GM12878 (cell line): ENCODE data around the gene GNG13. TPM values are rescaled to one million over a fixed set of nuclear protein-coding genes. Genes with fewer than 3 reads are reported as not detected.
"Not testable (repeated sequence)": the region's sequence is repeated elsewhere in the genome, so short reads cannot be mapped to it uniquely, and the experiment has no call there.

ENCODE experiments used
- ATAC-seq: fragments of 200-7000 bp; cut with Tn5 transposase; 3 replicates; pipeline ENCODE4 v1.9.1; 2020; ENCODE audit warnings: mild to moderate bottlenecking, moderate library complexity
- BruUV-seq: library from RNA; stranded (reverse); fragments of 400-500 nt; replicated peaks from 2 replicates; lab custom pipeline; 2021; lab: Mats Ljungman, UMichigan
- CTCF ChIA-PET: fragments of 300-600 bp; sonication (Branson Sonifier 250); formaldehyde crosslinking; extraction: SDS; loops from one replicate; lab custom pipeline; 2021; ENCODE audit warnings: inconsistent platforms; lab: Yijun Ruan, JAX
- POLR2A ChIA-PET: fragments of 350-600 bp; formaldehyde crosslinking; extraction: SDS; loops from one replicate; lab custom pipeline; 2021; ENCODE audit warnings: inconsistent platforms; lab: Charles Lee
- RAD21 ChIA-PET: fragments of 300-600 bp; sonication (Branson Sonifier 250); formaldehyde crosslinking; loops from one replicate; lab custom pipeline; 2023; ENCODE audit warnings: antibody characterized with exemption; ENCODE audit not compliant: unreplicated experiment; lab: Charles Lee
- SMC1A ChIA-PET: fragments of 300-600 bp; sonication (Branson Sonifier 250); formaldehyde crosslinking; loops from one replicate; lab custom pipeline; 2023; ENCODE audit not compliant: unreplicated experiment, uncharacterized antibody; lab: Charles Lee
- DNase-seq: peaks from one replicate; pipeline ENCODE4 v3.0.0-alpha.2; 2011; ENCODE audit warnings: low read depth, low spot score
- FAIRE-seq: peaks from 3 replicates; lab custom pipeline; 2011; peaks lifted over from hg19 to GRCh38; lab: Jason Lieb, UNC
- H2AFZ ChIP-seq: 2 replicates; pipeline ENCODE4 v1.6.0; 2011; ENCODE audit warnings: low read depth, low read length, control low read depth; ENCODE audit not compliant: control insufficient read depth
- H3K27ac ChIP-seq: 2 replicates; pipeline ENCODE4 v1.5.1; 2011; ENCODE audit warnings: control low read depth; ENCODE audit not compliant: control insufficient read depth, insufficient read depth
- H3K27me3 ChIP-seq, 2 experiments: replicated peaks in 1 of 2; 2 replicates each; pipeline versions ENCODE4 v1.6.0 to v1.6.1; 2011; ENCODE audit warnings: low read length in 1 of 2; ENCODE audit not compliant: control insufficient read depth in 2 of 2, insufficient read depth in 2 of 2
- H3K36me3 ChIP-seq, 2 experiments: 2 replicates each; pipeline ENCODE4 v1.5.1; 2011; ENCODE audit warnings: low read length in 1 of 2; ENCODE audit not compliant: control insufficient read depth in 2 of 2, insufficient read depth in 2 of 2
- H3K4me1 ChIP-seq: 2 replicates; pipeline ENCODE4 v1.6.1; 2011; ENCODE audit warnings: mild to moderate bottlenecking, low read length, moderate library complexity, mixed read lengths; ENCODE audit not compliant: control insufficient read depth, insufficient read depth
- H3K4me2 ChIP-seq: 2 replicates; pipeline ENCODE4 v1.6.0; 2011; ENCODE audit warnings: control low read depth; ENCODE audit not compliant: control insufficient read depth, insufficient read depth
- H3K4me3 ChIP-seq: fragments of 200-600 bp; sonication (generic); 2 replicates; pipeline ENCODE4 v1.5.1; 2016
- H3K79me2 ChIP-seq: 2 replicates; pipeline ENCODE4 v1.6.0; 2011; ENCODE audit warnings: low read length; ENCODE audit not compliant: control insufficient read depth, insufficient read depth
- H3K9ac ChIP-seq: 2 replicates; pipeline ENCODE4 v1.8.0; 2011; ENCODE audit warnings: low read length, control low read depth, mixed read lengths; ENCODE audit not compliant: control insufficient read depth, insufficient read depth
- H3K9me3 ChIP-seq: replicated peaks from 3 replicates; pipeline ENCODE4 v1.5.1; 2011; ENCODE audit warnings: mild to moderate bottlenecking, low read length; ENCODE audit not compliant: control insufficient read depth, insufficient read depth
- H4K20me1 ChIP-seq: 2 replicates; pipeline ENCODE4 v1.6.0; 2011; ENCODE audit not compliant: control insufficient read depth, insufficient read depth
- BMI1 ChIP-seq: fragments of 450-650 bp; IDR thresholded peaks from 2 replicates; pipeline ENCODE4 v1.6.1; 2016; ENCODE audit warnings: mild to moderate bottlenecking, moderate library complexity, borderline replicate concordance
- CBX3 ChIP-seq: fragments of 200-600 bp; sonication (generic); IDR thresholded peaks from 2 replicates; pipeline ENCODE4 v1.6.1; 2016; ENCODE audit warnings: low read depth, borderline replicate concordance
- GATAD2B ChIP-seq: fragments of 450-650 bp; conservative IDR thresholded peaks from 2 replicates; pipeline ENCODE4 v1.6.1; 2017; ENCODE audit warnings: low read depth, mild to moderate bottlenecking, moderate library complexity
- HDAC6 ChIP-seq: fragments of 200-600 bp; sonication (generic); IDR thresholded peaks from one replicate; pipeline ENCODE4 v1.8.0; 2017; ENCODE audit warnings: antibody characterized with exemption; ENCODE audit not compliant: unreplicated experiment
- RAD21 ChIP-seq: IDR thresholded peaks from 2 replicates; pipeline ENCODE4 v1.6.1; 2011; ENCODE audit warnings: mild to moderate bottlenecking, low read depth, low read length, moderate library complexity; ENCODE audit not compliant: insufficient read depth
- RELB ChIP-seq: fragments of 450-650 bp; IDR thresholded peaks from 2 replicates; pipeline ENCODE4 v1.6.1; 2017; ENCODE audit warnings: low read depth, mild to moderate bottlenecking, moderate library complexity
- SMC3 ChIP-seq: IDR thresholded peaks from 2 replicates; pipeline ENCODE4 v1.6.1; 2011; ENCODE audit warnings: low read length, improper control_type of control experiment, borderline replicate concordance
- STAT1 ChIP-seq: fragments of 450-650 bp; conservative IDR thresholded peaks from 2 replicates; pipeline ENCODE4 v1.6.1; 2014; ENCODE audit warnings: antibody characterized with exemption, mild to moderate bottlenecking
- WRNIP1 ChIP-seq: IDR thresholded peaks from 2 replicates; pipeline ENCODE4 v1.6.1; 2011; ENCODE audit warnings: low read depth, low read length, improper control_type of control experiment, borderline replicate concordance
- YY1 ChIP-seq: IDR thresholded peaks from 2 replicates; pipeline ENCODE4 v1.6.1; 2011; ENCODE audit warnings: low read depth, mild to moderate bottlenecking, low read length
- ZZZ3 ChIP-seq: IDR thresholded peaks from 2 replicates; pipeline ENCODE4 v1.6.1; 2011; ENCODE audit warnings: low read depth; ENCODE audit not compliant: control insufficient read depth, insufficient read length
- WGBS: methylation state at CpG from one replicate; pipeline ENCODE4 v1.1.6; 2016; ENCODE audit warnings: low lambda C conversion rate; ENCODE audit not compliant: insufficient replicate concordance, insufficient coverage; ENCODE audit errors: missing lambda C conversion rate; 5-methylcytosine and 5-hydroxymethylcytosine counted together
- in situ Hi-C: fragments of 300-500 bp; cut with MboI; formaldehyde crosslinking; loops from 9 replicates; pipeline ENCODE4 v1.14.3; 2018; ENCODE audit warnings: mixed read lengths
- intact Hi-C: fragments of 100-400 bp; cut with micrococcal nuclease; formaldehyde crosslinking; loops from one replicate; pipeline ENCODE4 v1.14.2; 2022; ENCODE audit not compliant: unreplicated experiment
- polyA plus RNA-seq, 11 experiments: library from polyadenylated mRNA; depleted of rRNA in 4 of 11; unstranded in 6 of 11; stranded (reverse) in 5 of 11; fragments of >200 nt; fragmentation: Nextera tagmentation in 4 of 11; fragmentation: Illumina TruSeq in 1 of 11; extraction: Ambion mirVana in 4 of 11; extraction: Trizol in 1 of 11; gene quantifications; 1 replicate in 1 of 11; 2 replicates in 10 of 11; pipeline versions ENCODE4 v1.2.1 to v1.2.3, GENCODE V29; 2011 to 2016; ENCODE audit warnings: inconsistent platforms in 2 of 11, missing spikeins in 2 of 11, low read depth in 1 of 11
- total RNA-seq, 4 experiments: library from RNA; depleted of rRNA in 3 of 4; stranded (reverse); fragments of >200 nt in 3 of 4; fragmentation: Illumina TruSeq in 1 of 4; extraction: Trizol in 1 of 4; gene quantifications; 2 replicates each; pipeline versions ENCODE4 v1.2.1 to v1.2.3, GENCODE V29; 2013 to 2021

The GNG13 gene
- total and polyA plus RNA-seq, 10 of the 15 experiments (the other 5 are each of a cell fraction or from before 2014, with no cell fraction given) = not detected

GRCh38 chr16:838741-839140 lies 38.2 kb upstream of the GNG13 start:
- H3K27me3 ChIP-seq = no peaks in the 10 kb centered on the region
- no peak overlapping the region for H3K9ac ChIP-seq
- peaks cover 2% of the 10 kb centered on the region; the same call in 1 of the 3 replicates for H3K9me3 ChIP-seq
- H3K4me2 ChIP-seq = no peak overlapping the region
- H3K79me2 ChIP-seq = no peaks in the 10 kb centered on the region
- no peaks in the 10 kb centered on the region for H3K36me3 ChIP-seq
- CTCF ChIA-PET = no interaction called here
- H3K4me3 ChIP-seq = no peak overlapping the region
- no peak for DNase-seq
- in situ Hi-C loops (no loop called here), intact Hi-C loops (no loop called here)
- POLR2A ChIA-PET = interaction anchor here (0.7 kb wide), 1 partner anchor 34 kb away, joined by 3 read pairs; no protein-coding TSS in a partner anchor
- 72% methylated on average over 14 of the region's 14 CpGs for WGBS
- SMC1A ChIA-PET = no interaction called here
- RAD21 ChIA-PET = no interaction called here
- TF ChIP-seq SMC3 = no peak
- no peak for TF ChIP-seq RAD21
- TF ChIP-seq BMI1 = no peak
- TF ChIP-seq RELB = no peak
- TF ChIP-seq STAT1 = no peak
- TF ChIP-seq GATAD2B = no peak
- TF ChIP-seq CBX3 = no peak
- TF ChIP-seq ZZZ3 = no peak
- TF ChIP-seq HDAC6 = no peak
- TF ChIP-seq YY1 = no peak
- no peak for TF ChIP-seq WRNIP1
- BruUV-seq = no TSS peak
- H3K27ac ChIP-seq = no peak overlapping the region
- FAIRE-seq = no peak
- H4K20me1 ChIP-seq = no peaks in the 10 kb centered on the region
- ATAC-seq = no peak
- no peaks in the 10 kb centered on the region for H3K4me1 ChIP-seq
- H2AFZ ChIP-seq = no peak overlapping the region

GRCh38 chr16:836822-837221 lies 36.3 kb upstream of the GNG13 start:
- H3K79me2 ChIP-seq, H3K4me1 ChIP-seq, DNase-seq, POLR2A ChIA-PET, ATAC-seq, BruUV-seq, SMC1A ChIA-PET, H2AFZ ChIP-seq, intact Hi-C loops, H3K36me3 ChIP-seq, H3K9me3 ChIP-seq, H3K4me3 ChIP-seq, H3K27ac ChIP-seq, H3K9ac ChIP-seq, H4K20me1 ChIP-seq, in situ Hi-C loops, H3K4me2 ChIP-seq, FAIRE-seq, RAD21 ChIA-PET, CTCF ChIA-PET, H3K27me3 ChIP-seq: not testable (repeated sequence)
- WGBS = 67% methylated on average over 3 of the region's 3 CpGs
